AG04450 (cell line): ENCODE data around the gene ALDH7A1. TPM values are rescaled to one million over a fixed set of nuclear protein-coding genes. Genes with fewer than 3 reads are reported as not detected.

Experiments
- CTCF ChIA-PET: fragments of 300-600, 350-600 bp; formaldehyde crosslinking; extraction: SDS; loops from one replicate; lab custom pipeline; 2022; ENCODE audit warnings: antibody characterized with exemption, inconsistent platforms; lab: Charles Lee
- POLR2A ChIA-PET: fragments of 350-600 bp; formaldehyde crosslinking; extraction: SDS; loops from one replicate; lab custom pipeline; 2021; ENCODE audit warnings: antibody characterized with exemption, inconsistent platforms; lab: Yijun Ruan, JAX
- DNase-seq: peaks from one replicate; pipeline ENCODE4 v3.0.0-alpha.2; 2011; ENCODE audit warnings: low read depth, low spot score
- H3K27ac ChIP-seq: one replicate; pipeline ENCODE4 v1.5.1; 2012; ENCODE audit warnings: low read depth, low read length, control low read depth
- H3K27me3 ChIP-seq: one replicate; pipeline ENCODE4 v1.6.0; 2012; ENCODE audit warnings: low read length; ENCODE audit not compliant: control insufficient read depth, insufficient read depth
- H3K4me3 ChIP-seq: 2 replicates; pipeline ENCODE4 v1.5.1; 2011; ENCODE audit warnings: mild to moderate bottlenecking, low read depth, low read length, control low read depth
- H3K9me3 ChIP-seq: 2 replicates; pipeline ENCODE4 v1.5.1; 2012; ENCODE audit warnings: low read length; ENCODE audit not compliant: control insufficient read depth, insufficient read depth
- polyA plus RNA-seq: library from polyadenylated mRNA; depleted of rRNA; stranded (reverse); fragments of >200 nt; gene quantifications from 2 replicates; pipeline ENCODE4 v1.2.3, GENCODE V29; 2011
- TF ChIP-seq, protein P1 (sequence below): IDR thresholded peaks from 2 replicates; pipeline ENCODE4 v1.5.1; 2011; ENCODE audit warnings: low read depth, low read length, control low read depth, inconsistent platforms

ALDH7A1 gene
- polyA plus RNA-seq, 1 experiment, result 97.2 TPM

DNA sequence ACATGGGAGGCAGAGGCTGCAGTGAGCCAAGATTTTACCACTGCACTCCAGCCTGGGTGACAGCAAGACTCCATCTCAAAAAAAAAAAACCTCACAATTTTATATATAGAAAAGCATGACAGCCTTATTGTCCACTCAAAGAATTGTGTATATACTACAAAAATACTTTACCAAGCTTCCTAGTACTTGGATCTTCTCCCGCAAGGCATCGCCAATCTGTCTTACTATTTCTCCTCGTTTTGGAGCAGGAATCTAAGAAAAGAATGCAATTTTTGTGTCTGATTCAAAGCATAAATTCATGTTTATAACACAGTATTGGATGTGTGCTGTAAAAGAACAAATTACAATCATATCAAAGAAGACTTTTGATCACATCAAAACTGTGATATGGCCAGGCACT is 11.3 kb downstream of the ALDH7A1 start:
- Histone ChIP-seq H3K27me3 (no peaks in the 10 kb centered on the region), H3K27ac (no peak overlapping the region), H3K9me3 (no peaks in the 10 kb centered on the region), H3K4me3 (no peak overlapping the region)
- no peak for DNase-seq
- ChIA-PET CTCF (no interaction called here), POLR2A (no interaction called here)
- TF ChIP-seq, protein P1, sequence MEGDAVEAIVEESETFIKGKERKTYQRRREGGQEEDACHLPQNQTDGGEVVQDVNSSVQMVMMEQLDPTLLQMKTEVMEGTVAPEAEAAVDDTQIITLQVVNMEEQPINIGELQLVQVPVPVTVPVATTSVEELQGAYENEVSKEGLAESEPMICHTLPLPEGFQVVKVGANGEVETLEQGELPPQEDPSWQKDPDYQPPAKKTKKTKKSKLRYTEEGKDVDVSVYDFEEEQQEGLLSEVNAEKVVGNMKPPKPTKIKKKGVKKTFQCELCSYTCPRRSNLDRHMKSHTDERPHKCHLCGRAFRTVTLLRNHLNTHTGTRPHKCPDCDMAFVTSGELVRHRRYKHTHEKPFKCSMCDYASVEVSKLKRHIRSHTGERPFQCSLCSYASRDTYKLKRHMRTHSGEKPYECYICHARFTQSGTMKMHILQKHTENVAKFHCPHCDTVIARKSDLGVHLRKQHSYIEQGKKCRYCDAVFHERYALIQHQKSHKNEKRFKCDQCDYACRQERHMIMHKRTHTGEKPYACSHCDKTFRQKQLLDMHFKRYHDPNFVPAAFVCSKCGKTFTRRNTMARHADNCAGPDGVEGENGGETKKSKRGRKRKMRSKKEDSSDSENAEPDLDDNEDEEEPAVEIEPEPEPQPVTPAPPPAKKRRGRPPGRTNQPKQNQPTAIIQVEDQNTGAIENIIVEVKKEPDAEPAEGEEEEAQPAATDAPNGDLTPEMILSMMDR, result no peak

DNA sequence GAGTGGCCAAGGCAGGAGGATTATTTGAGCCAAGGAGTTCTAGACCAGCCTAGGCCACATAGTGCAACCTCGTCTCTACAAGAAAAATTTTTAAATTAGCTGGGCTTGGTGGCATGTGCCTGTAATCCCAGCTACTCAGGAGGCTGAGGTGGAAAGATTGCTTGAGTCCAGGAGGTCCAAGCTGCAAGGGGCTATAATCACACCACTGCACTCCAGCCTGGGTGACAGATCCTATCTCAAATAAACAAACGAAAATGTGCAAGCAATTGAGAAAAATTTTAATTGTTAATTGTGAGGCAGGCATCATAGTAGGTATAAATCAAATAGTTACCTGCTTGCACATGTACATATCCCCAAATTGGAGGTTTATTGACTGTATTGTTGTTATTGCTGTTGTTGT is 15.3 kb downstream of the ALDH7A1 start:
- no peaks in the 10 kb centered on the region for H3K27me3 ChIP-seq
- no peak for DNase-seq
- CTCF ChIA-PET, result no interaction called here
- H3K4me3 ChIP-seq, result no peak overlapping the region
- TF ChIP-seq, protein P1, result no peak
- POLR2A ChIA-PET, result no interaction called here
- no peak overlapping the region for H3K27ac ChIP-seq
- no peaks in the 10 kb centered on the region for H3K9me3 ChIP-seq

DNA sequence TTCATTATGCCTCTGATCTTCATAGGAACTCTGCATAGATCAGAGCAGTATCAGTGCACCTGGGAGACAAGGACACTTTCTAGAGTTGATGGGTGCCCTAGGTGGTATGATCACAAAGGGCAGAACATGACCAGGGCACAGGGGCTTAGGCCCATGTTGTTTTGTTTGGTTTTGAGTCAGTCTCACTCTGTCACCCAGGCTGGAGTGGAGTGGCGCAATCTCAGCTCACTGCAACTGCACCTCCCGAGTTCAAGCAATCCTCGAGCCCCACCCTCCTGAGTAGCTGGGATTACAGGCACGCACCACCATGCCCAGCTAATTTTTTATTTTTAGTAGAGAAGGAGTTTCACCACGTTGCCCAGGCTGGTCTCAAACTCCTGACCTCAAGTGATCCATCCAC is 17.6 kb downstream of the ALDH7A1 start:
- TF ChIP-seq, protein P1, result no peak
- CTCF ChIA-PET, result no interaction called here
- POLR2A ChIA-PET, result no interaction called here

DNA sequence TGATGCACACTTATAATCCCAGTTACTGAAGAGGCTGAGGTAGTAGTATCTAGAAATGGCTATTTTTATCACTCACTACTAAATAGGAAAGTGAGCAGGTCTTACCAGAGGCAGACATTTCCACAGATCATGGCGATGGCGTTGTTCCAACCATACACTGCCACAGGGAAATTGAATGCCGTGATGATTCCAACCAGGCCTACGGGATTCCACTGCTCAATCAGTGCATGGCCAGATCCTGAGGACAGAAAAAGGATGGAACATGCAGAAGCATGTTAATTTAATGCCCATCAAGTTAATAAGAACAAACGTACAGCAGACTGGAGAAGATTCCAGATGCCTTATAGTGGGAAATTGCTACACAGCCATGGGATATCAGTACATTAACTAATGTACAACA is 18.0 kb downstream of the ALDH7A1 start:
- Histone ChIP-seq H3K27ac (no peak overlapping the region), H3K4me3 (no peak overlapping the region), H3K27me3 (no peaks in the 10 kb centered on the region), H3K9me3 (no peaks in the 10 kb centered on the region)
- DNase-seq, result no peak
- TF ChIP-seq, protein P1, result no peak
- ChIA-PET POLR2A (no interaction called here), CTCF (no interaction called here)

More for the DNA sequence above, 17.6 kb downstream of the ALDH7A1 start:
- DNase-seq, result no peak
- Histone ChIP-seq H3K27me3 (no peaks in the 10 kb centered on the region), H3K9me3 (no peaks in the 10 kb centered on the region), H3K4me3 (no peak overlapping the region), H3K27ac (no peak overlapping the region)

DNA sequence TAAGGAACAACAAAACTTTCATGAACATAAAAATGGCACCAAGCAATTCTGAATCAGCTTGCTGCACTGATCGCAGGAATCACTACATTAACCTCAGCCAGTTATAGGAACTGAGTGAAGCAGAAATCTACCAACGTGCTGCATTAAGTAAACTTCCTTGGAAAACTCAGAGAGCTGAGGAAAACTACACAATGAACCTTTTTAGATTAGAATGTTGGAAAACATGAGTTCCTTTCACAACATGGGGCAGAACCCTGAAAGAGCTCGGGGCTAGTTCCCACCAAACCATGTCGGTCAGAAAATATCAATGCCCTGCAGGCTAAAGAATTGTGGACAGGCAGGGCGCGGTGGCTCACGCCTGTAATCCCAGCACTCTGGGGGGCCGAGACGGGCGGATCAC is 19.4 kb downstream of the ALDH7A1 start:
- CTCF ChIA-PET, result interaction anchor here (1.2 kb wide), 1 partner anchor 193 kb away, joined by 3 read pairs; no protein-coding TSS in a partner anchor

More for the DNA sequence above, 19.4 kb downstream of the ALDH7A1 start:
- Histone ChIP-seq H3K9me3 (no peaks in the 10 kb centered on the region), H3K27me3 (no peaks in the 10 kb centered on the region), H3K27ac (no peak overlapping the region), H3K4me3 (no peak overlapping the region)
- DNase-seq, result no peak
- POLR2A ChIA-PET, result no interaction called here
- TF ChIP-seq, protein P1, result no peak
